ENCODE data around the gene FBH1.
"Not testable (repeated sequence)": the region's sequence is repeated elsewhere in the genome, so short reads cannot be mapped to it uniquely, and the experiment has no call there.

FBH1 gene

DNA sequence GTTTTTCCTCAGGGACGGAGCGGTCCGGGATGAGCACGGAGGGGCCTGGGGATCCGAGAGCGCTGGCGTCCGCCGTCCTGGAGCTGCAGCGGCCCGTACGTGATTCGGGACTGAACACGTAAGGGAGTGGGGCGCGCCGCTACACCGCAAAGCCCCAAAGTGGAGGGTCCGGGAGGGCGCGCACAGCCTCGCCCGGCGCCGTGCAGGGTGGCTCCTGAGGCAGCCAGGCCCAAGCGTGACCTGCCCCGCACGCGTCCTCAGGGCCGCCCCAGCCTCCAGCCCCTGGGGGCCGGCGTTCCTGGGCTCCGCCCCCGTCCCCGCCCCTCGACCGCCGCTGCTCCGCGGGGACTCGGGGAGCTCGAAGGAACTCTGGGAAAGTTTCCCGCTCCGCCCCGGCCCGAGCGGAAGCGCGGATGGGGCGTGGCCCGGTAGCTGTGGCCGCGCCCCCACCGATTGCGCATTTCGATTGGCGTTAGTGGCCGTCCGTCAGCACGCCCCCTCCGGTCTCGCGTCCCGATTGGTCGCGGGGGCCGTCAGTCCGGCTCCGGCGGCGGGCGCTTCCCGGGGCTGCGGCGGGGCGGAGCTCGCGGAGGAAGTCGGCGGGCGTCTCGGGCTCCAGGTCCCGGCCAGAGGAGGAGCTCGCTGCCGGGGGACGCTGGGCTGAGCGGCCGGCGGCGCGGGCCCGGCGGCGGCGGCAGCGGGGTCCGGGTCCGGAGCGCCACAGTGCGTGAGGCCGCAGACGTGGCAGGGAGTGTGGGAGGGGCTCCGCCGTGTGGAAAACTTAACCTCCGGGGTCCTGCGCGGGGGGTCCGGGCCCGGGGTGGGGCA lies at the start of gene FBH1, which contains the start of gene ANKRD16:
Gene FBH1 (plus strand): TSS at position 620 of the 828 bp plus-strand sequence. CDS start 103 bp downstream, at position 723.
Gene ANKRD16 (minus strand): TSS at position 270 of the 828 bp plus-strand sequence. CDS start 539 bp downstream, outside the sequence.
- peak; percentile 77 to 90 for DNase-seq

DNA sequence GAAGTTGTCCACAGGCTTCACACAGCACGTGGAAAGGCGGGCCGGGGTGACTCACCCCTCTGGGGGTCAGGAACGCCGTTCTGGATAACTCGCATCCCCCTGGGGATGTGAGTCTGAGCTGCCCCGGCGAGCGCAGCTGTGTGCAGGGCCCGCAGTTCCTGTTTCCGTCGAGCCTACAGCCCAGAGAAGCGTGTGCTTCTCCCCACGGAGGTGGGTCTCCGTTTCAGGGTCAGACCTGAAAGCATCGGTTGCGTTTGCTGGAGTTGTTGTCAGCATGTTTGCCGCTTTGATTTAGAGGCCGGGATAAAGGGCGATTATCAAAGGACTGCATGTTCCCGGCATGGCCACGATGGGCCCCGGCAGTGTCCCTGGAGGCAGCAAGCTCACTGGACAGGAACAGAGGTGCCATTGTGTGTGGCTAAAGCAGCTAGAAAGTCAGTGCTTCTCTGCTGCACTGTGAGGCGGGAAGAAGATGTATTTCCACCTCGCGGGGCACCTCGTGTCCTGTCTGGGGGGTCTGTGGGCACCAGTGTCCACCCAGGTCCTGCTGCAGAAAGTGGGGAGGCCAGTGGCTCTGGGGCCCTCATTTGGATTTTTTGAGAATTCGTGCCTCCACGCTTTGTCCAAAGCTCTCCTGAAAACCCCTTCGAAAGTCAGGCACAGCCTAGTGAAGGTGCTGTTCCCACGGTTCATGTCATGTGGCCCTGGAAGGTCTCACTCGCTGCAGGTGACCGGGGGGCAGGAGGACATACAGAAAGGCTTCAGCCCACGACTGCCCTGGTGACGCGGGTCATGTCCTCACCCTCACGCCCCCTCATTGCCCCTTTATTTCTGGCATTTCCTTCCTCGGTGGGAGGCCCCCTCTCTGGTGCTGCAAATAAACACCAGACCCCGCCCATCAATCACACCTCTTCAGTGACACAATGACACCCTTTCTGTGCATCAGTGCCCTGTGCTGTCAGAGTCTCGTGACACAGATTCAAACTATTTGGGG lies 49.4 kb upstream of the FBH1 start:
- no peak for DNase-seq

DNA sequence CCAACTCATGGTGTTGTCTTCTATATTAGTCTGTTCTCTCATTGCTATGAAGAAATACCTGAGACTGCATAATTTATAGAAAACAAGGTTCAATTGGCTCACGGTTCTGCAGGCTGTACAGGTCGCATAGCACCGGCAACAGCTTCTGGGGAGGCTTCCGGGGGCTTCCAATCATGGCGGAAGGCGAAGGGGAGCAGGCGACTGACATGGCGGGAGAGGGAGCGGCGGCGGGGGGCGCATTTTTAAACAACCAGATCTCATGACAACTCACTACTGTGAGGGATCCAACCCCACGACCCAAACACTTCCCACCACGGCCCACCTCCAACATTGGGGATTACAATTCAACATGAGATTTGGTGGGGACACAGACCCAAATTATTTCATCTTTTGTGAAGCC lies 48.1 kb upstream of the FBH1 start:
- DNase-seq = no peak

DNA sequence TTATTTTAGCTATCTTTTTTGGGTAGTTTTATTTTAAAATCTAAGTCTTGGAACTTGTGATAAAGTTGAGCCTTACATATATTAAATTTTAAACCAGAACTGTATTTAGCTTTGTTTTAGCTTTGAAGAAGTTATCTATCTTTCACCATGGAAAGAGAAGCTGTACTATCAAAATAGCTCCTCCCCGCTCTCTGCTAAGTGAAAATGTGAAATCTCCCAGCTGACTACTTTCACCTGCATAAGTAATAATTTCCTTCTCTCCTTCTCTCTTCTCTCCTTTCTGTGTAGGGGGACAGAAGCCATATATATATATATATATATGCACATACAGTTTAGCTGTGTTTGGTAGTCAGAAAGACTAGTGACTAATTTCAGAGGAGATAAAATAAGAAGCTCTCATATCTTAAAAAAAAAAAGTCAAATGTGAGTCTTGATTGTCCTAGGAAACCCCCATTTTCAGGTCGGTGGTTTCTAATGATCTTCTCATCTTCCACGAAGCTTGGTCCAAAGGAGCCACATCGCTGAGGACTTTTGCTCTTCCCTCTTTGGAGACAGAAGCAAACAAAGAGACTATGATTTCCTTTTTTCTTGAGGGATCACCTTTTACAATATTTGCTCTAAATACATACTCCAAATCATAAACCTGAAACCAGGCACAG lies 46.2 kb upstream of the FBH1 start:
- DNase-seq = no peak

DNA sequence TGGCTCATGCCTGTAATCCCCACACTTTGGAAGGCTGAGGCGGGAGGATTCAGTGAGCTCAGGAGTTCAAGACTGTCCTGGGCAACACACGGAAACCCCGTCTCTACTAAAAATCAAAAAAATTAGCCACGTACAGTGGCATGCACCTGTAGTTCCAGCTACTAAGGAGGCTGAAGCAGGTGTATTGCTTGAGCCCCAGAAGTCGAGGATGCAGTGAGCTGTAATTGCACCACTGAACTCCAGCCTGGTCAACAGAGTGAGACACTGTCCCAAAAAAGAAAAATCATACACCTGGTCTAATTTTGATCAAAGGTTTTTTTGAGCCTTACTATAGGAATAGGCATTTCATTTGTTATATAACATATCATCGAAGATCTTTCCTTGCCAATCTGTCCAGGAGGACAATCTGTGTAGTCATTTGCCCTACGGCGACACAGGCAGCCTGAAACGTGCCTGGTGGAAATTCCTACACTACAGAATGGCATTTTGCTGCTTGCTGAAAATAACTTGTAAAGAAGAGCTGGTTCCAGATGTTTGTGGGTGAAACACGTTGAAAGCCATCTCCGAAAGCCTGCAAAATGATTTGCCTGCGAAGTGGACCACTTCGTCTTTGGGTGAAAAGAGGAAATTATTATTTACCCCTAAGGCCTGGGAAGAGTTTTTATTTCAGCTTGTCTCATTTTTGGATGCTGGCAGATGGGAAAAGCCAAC lies 45.5 kb upstream of the FBH1 start:
- DNase-seq = no peak

DNA sequence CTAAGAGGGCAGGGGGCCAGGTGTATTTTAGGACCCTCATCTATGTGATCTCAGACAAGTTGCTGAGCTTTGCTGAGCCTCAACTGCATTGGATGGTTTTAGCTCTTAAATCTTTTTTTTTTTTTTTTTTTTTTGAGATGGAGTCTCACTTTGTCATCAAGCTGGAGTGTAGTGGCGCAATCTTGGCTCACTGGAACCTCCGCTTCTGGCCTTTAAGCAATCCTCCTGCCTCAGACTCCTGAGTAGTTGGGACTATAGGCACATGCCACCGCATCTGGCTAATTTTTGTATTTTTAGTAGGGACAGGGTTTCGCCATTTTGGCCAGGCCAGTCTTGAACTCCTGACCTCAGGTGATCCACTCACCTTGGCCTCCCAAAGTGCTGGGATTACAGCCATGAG lies 43.4 kb upstream of the FBH1 start:
- DNase-seq = not testable (repeated sequence)

DNA sequence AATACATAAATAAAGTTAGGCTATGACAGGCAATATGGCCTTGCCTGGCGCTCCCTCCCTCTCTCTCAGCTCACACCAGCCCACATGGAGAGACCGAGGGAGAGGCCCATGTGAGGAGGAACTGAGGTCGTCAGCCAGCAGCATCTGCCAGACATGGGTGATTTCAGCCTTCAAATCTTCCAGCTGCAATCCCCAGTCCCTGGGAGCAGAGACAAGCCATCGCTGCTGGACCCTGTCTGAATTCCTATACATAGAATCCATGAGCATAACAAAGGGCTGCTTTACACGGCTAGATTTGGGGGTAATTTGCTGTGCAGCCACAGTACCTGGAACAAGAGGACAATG lies 35.9 kb upstream of the FBH1 start:
- no peak for DNase-seq

DNA sequence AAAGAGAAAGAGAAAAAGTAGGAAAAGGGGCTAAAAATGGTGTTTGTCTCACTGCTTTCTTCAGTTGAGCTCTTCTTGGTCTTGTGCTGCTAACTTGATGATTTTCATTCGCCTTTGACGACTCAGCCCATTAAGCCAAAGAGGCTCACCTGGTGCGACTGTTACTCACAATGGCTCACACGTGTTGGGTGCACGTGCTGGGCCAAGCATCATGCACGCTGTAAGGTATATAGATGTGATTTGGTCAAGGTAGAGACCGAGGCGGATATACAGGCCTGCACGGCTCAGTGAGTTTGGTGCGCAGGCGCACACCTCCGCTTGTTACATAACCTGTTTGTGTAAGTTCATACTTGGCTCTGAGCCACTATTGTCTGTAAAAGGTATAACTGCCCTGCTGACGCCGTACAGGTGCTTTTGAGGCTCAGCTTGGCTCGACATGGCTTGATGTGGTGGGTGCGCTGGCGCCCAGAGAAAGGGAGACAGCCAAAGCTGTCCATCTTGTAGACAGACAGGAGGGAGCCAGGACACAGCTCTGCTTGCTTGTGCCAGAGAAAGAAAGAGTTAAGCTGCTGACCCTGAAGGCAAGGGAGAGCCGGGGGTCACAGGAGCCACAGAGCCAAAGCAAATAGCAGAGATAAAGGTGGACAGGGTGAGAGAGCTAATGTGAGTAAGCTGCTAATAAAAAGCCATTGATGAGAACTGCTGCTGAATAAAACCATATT lies 33.9 kb upstream of the FBH1 start:
- DNase-seq = no peak

DNA sequence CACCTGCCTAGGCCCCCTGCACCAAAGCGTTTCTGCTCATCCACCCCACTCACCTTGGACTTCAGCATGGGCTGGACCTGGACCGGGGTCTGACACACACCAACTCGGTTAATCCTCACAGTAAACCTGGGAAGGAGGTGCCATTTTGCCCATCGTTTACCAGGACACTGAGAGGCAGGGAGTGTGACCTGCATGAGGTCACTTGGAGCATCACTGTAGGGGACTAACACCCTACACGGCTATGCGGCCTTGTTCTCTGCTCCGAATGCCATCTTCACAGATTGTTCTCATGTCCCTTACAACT lies 33.4 kb upstream of the FBH1 start:
- no peak for DNase-seq

DNA sequence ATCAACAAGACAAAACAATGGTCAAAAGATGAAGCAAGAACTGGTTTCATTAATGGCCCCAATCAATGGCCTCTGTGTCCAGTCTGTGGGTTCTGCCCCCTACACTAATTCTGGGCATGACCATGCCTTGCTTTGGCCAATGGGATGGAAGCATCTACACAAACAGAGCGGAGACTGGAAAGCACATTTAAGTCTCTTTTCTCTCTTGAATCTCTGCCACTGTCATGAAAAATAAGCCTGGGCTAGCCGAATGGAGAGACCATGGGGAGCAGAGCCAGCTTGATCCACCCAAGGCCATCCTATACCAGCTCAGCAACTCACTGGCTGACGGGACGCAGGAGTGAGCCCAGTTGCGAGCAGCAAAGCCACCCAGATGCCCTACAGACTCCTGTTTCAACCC lies 31.2 kb upstream of the FBH1 start:
- no peak for DNase-seq

DNA sequence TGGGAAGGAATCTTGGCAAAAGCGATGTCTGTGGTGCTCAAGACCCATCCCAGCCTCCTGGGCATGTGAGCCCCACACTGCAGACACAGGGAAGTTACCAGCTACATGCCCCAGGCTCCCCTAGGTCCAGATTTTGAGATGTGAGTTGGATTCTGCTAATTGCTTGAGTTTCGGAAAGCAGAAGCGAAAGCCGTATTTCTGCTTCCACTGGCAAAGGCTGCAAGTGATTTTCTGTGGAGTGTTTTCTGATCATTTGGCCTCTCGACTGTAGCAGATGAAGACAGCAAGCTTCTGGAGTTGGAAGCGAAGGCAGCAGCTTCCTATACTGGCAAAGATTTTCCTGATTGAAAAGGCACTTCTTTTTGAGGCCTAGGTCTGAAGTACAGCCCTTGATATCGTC lies 30.0 kb upstream of the FBH1 start:
- DNase-seq = no peak

DNA sequence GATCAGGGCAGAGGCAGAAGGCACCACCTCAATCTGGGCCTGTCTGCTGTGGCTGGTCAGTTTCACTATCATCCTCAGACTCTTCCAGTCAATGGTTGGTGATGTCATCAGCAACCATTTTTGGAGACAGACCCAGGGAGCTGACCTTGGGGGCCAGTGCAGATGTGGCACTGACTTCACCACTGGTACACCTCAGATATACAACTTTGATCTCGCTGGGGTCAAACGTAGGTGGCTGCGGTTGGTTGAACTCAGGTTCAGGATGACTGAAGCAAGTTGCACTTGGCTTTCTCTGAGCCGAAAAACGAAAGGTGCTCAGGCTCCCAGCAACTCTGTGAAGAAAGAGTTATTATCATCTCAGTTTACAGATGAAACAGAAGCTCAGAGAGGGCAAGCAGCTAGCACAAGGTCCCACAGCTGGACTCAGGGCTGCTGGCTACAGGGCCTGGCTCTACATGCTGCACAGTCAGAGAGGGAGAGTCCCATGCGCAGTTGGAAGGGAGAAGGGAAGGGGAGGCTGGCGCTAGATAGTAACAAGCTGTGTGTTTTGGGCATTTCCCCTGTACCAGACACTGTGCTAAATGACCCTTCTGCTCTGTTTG lies 27.6 kb upstream of the FBH1 start:
- no peak for DNase-seq

DNA sequence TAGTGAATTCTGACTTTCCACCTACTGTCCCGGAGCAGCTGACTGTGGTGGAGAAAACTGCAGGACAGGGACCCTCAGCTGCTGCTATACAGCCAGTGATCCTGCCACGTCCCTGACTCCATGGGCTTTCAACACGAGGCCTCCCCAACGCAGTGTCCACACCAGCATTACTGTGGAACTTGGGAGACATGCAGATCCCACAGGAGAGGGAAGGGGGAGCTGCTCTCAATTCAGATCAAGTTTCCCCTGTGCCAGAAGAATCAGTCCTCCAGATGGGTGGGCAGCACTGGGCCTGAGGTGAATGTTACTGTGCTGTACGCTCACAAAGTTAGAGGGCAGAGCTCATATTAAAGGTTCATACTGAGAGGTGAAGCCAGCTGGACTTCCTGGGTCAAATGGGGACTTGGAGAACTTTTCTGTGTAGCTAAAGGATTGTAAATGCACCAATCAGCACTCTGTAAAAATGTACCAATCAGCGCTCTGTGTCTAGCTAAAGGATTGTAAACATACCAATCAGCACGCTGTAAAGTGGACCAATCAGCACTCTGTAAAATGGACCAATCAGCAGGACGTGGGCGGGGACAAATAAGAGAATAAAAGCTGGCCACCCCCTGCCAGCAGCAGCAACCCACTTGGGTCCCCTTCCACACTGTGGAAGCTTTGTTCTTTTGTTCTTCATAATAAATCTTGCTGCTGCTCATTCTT lies 26.9 kb upstream of the FBH1 start:
- not testable (repeated sequence) for DNase-seq

DNA sequence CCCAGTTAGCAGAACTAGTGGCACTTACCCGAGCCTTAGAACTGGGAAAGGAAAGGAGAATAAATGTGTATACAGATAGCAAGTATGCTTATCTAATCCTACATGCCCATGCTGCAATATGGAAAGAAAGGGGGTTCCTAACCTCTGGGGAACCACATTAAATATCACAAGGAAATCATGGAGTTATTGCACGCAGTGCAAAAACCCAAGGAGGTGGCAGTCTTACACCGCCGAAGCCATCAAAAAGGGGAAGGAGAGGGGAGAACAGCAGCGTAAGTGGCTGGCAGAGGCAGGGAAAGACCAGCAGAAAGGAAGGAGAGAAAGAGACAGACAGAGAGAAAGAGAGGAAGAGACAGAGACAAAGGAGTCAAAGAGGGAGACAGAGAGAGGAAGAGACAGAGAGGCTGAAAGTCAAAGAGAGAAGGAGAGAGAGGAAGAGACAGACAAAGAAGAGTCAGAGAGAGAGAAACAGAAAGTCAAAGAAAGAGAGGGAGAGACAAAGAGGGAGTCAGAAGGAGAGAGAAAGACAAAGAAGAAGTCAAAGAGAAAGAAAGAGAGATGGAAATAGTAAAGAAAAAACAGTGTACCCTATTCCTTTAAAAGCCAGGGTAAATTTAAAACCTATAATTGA lies 23.5 kb upstream of the FBH1 start:
- DNase-seq = not testable (repeated sequence)

DNA sequence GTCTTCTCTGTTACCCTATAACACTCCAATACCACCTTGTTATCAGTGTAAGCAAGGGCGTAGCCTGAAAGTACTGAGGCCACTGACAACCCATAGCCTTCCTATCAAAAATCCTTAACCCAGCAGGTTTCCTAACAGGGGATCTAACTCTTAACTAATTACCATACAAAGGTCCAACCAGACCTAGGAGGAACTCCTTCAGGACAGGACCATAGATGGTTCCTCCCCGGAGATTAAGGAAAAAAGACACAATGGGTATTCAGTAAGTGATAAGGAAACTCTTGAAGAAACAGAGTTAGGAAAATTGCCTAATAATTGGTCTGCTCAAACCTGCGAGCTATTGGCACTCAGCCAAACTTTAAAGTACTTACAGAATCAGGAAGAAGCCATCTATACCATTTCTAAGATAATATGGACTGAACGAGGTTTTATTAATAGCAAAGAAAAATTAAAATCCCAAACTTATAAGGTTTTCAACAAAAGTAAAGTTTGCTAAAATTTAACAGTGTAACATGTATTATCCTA lies 22.9 kb upstream of the FBH1 start:
- DNase-seq = not testable (repeated sequence)

DNA sequence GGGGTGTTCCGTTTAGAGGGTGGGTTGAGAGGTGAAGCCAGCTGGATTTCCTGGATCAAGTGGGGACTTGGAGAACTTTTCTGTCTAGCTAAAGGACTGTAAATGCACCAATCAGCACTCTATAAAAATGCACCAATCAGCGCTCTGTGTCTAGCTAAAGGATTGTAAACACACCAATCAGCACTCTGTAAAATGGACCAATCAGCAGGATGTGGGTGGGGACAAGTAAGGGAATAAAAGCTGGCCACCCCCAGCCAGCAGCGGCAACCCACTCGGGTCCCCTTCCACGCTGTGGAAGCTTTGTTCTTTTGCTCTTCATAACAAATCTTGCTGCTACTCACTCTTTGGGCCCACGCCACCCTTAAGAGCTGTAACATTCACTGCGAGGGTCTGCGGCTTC lies 21.7 kb upstream of the FBH1 start:
- DNase-seq = not testable (repeated sequence)

DNA sequence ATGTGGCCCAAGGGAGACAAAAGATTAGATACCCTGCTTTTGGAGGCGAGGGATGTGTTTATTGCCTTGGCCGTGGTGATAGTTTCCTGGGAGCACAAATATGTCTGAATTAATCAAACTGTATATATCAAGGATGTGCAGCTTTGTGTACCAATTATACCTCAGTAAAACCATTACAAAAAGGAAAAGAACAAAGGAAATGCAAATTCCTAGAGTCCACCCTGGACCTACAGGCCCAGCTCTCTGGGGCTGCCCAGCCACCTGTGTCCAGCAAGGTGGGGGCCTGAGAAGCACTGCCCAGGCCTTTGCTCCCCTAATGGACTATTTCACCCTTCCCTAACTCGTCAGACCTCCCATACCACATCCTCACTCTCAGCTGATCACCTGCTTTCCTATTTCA lies 20.9 kb upstream of the FBH1 start:
- no peak for DNase-seq

DNA sequence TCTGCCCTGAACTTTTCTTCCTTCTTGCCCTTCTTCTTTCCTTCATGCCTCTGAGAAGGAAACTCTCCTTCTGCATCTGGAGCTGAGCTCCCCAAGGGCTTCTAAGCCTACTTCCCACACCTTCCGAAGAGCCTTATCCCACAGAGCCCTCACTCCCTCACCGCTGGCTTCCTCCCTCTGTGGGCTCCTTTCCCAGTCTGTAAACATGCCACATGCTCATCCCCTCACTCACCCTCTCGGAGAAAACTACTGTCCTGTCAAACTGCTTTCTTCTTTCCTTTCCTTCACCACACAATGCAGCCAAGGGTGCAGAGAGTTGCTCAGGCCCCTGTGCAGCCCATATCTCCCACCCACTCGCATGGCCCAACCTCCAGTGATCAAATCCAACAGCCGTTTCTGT lies 18.4 kb upstream of the FBH1 start:
- DNase-seq = no peak

DNA sequence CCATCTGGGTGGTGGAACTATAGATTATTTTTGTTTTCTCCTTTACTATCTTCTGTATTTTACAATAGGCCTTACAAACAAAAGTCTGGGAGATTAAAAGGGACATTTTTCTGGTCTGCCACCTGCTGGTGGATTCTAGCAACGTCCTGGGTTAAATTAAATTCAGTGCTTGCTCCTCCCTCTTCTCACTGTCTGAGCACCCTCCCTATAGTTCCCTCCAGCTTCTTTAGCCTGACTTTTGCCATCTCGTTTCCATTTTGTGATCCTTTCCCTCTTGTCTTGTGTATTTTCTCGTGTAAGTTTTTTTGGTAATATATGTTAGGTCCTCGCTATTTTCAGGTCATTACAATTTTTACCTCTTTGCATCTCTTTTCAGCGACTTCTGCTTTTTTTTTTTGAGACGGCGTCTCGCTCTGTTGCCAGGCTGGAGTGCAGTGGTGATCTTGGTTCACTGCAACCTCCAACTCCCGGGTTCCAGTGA lies 16.5 kb upstream of the FBH1 start:
- peak in 1 of 2 experiments; percentile 69 for DNase-seq

DNA sequence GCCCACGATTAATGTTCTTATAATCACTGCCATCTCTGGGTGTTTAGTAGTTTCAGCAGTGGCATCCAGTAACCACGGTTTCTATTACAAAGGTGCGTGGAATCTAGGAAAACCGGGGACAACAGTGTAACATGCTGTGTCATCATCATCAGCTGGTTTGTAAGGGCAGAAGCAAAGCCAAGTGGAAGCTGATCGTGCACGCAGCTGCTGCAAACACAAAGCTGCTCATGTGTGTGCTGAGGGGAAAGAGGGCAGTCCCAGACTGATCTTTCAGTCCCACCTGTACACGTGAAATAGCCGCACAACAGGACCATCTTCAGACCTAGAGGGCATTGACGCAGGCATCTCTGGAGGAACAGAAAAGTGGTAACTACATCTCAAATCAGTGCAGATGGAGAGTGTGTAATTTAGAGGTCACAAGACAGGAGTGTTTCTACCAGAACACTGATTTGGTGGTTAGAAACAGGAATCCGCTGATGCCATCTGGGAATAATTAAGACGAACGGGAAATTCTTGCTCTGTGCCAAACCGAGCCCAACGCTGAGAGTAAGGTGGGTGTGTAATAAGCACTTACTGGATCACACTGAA lies 13.8 kb upstream of the FBH1 start:
- no peak for DNase-seq

Data from SW 1271 (cell line).